SK-N-SH (cell line): ENCODE measurements around the gene COL23A1.

Source experiments
- CHD2 ChIP-seq: fragments of 150-350 bp; IDR thresholded peaks from 2 replicates; pipeline ENCODE4 v1.6.1; 2018; ENCODE audit warnings: low read length; ENCODE audit not compliant: partially characterized antibody
- EZH2phosphoT487 ChIP-seq: fragments of 200-600 bp; sonication (generic); IDR thresholded peaks from 2 replicates; pipeline ENCODE4 v1.6.1; 2017; ENCODE audit warnings: low read depth, mixed run types, mild to moderate bottlenecking, antibody characterized with exemption, moderate library complexity, borderline replicate concordance
- FOXJ3 ChIP-seq: sonication (generic); formaldehyde crosslinking; IDR thresholded peaks from 2 replicates; pipeline ENCODE4 v1.5.1; 2020; ENCODE audit warnings: mild to moderate bottlenecking, missing genetic modification reagents
- FOXM1 ChIP-seq: IDR thresholded peaks from 2 replicates; pipeline ENCODE4 v1.4.0; 2012; ENCODE audit warnings: low read depth, mild to moderate bottlenecking
- MEF2A ChIP-seq: IDR thresholded peaks from 2 replicates; pipeline ENCODE4 v1.4.0; 2012; ENCODE audit warnings: low read depth, borderline replicate concordance

GRCh38 chr5:178542455-178542854 lies 47.7 kb downstream of the COL23A1 start:
- no peak for TF ChIP-seq FOXJ3 (CRISPR knock-in tag)
- TF ChIP-seq EZH2phosphoT487 = no peak
- TF ChIP-seq CHD2 = no peak
- no peak for TF ChIP-seq FOXM1
- TF ChIP-seq MEF2A = no peak
